Measurements from ENCODE around the gene UXT. TPM values are rescaled to one million over a fixed set of nuclear protein-coding genes. Genes with fewer than 3 reads are reported as not detected.

UXT gene
- polyA plus RNA-seq, 1 experiment, result 76.9 TPM

DNA sequence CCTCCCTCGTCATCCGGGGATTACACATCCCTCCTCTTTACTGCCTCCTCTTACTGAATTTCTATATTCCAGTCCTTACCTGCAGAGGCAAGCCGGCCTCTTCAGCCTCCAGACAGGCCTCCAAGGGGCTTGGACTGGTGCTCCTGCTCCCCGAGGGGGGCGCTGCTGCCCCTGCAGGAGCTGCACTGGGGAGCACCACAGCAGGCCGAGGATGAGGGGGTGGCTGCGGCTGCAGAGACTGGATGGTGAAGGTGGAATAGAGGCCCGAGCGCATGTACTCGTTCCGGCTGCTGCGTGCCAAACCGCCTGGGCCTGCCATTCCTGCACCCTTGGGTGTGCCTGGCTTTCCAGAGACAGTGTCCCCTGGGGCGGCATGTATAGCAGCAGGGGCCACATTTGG is 20.2 kb downstream of the UXT start:
- Histone ChIP-seq H3K4me3 (ENCODE audit: low read depth, low read length) (no peak overlapping the region), H3K27me3 (ENCODE audit: control insufficient read depth, insufficient read depth, low read length) (no peaks in the 10 kb centered on the region), H3K36me3 (ENCODE audit: control insufficient read depth, insufficient read depth, low read length) (peaks cover 3% of the 10 kb centered on the region)
- TF ChIP-seq, protein P1, sequence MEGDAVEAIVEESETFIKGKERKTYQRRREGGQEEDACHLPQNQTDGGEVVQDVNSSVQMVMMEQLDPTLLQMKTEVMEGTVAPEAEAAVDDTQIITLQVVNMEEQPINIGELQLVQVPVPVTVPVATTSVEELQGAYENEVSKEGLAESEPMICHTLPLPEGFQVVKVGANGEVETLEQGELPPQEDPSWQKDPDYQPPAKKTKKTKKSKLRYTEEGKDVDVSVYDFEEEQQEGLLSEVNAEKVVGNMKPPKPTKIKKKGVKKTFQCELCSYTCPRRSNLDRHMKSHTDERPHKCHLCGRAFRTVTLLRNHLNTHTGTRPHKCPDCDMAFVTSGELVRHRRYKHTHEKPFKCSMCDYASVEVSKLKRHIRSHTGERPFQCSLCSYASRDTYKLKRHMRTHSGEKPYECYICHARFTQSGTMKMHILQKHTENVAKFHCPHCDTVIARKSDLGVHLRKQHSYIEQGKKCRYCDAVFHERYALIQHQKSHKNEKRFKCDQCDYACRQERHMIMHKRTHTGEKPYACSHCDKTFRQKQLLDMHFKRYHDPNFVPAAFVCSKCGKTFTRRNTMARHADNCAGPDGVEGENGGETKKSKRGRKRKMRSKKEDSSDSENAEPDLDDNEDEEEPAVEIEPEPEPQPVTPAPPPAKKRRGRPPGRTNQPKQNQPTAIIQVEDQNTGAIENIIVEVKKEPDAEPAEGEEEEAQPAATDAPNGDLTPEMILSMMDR (IDR thresholded peaks at IDR 0.05; ENCODE audit: insufficient read depth, low read depth, low read length), result no peak
- CTCF ChIA-PET, result interaction anchor here (0.6 kb wide), 1 partner anchor 39 kb away, joined by 3 read pairs; no protein-coding TSS in a partner anchor
- POLR2A ChIA-PET, result no interaction called here
- no peak for DNase-seq (ENCODE audit: low read depth)

DNA sequence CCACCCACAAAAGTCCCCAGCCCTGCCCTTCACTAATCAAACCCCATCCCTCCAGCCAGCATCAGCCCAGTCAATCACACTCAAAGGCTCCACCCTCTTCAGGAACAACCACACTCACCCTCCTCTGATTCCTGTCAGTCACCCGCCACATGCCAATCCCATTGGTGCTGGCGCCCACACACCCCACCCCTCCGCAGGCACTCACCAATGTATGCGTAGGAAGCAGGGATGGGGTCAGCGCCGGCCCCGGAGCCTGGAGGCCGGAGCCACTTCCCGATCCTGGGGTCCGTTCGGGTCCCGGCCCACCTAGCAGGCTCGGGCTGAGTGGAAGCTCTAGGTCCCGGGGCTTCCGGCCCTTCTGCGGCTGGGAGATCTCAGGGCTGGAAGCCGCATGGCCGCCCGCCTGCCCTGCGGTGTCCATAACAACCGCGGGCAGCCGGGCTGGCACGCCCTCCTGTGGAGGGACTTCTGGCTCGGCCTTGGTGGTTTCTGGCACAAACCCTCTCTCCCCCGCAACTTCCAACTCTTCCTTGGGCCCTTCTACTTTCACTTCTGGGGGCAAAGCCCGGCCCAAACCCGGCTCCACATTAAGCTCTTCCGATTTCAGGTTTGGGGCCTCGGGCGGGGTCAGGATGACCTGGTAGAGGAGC is 21.3 kb downstream of the UXT start:
- POLR2A ChIA-PET, result no interaction called here
- H3K4me3 ChIP-seq (ENCODE audit: low read depth, low read length), result no peak overlapping the region
- TF ChIP-seq, protein P1 (IDR thresholded peaks at IDR 0.05; ENCODE audit: insufficient read depth, low read depth, low read length), result no peak
- no peak for DNase-seq (ENCODE audit: low read depth)
- H3K36me3 ChIP-seq (ENCODE audit: control insufficient read depth, insufficient read depth, low read length), result peaks cover 3% of the 10 kb centered on the region
- CTCF ChIA-PET, result no interaction called here
- no peaks in the 10 kb centered on the region for H3K27me3 ChIP-seq (ENCODE audit: control insufficient read depth, insufficient read depth, low read length)

DNA sequence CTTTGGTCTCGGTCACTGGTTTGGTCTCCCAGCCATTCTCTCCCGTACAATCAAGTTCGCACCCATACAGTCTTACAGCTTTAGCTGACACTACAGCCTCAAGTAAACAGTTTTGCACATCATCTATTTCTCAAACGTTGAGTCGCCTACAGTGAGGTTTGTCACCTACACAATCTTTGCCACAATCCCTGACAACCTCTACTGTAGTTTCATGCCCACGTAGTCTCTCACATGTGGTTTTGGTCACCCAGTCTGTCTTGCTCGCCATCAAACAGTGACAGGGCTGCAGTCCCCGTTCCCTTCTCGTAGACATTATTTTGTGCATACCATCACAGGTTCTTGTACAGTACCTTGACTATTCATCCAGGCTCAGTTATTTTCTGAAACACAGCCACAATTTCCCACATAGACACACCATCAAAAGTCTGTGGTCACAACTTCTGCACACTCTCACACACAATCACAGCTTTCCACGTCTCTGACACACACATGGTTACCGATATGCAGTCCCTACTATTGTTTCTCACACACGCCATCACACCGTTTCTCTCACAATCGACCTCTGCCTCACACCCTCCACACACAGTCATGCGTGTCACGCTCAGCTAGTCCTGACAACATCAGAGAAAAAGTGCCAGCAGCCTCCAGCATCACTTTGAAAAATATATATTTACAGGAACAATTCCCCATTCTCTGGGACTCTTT is 24.0 kb downstream of the UXT start:
- POLR2A ChIA-PET, result no interaction called here
- no peaks in the 10 kb centered on the region for H3K27me3 ChIP-seq (ENCODE audit: control insufficient read depth, insufficient read depth, low read length)
- peaks cover 3% of the 10 kb centered on the region for H3K36me3 ChIP-seq (ENCODE audit: control insufficient read depth, insufficient read depth, low read length)
- TF ChIP-seq, protein P1 (IDR thresholded peaks at IDR 0.05; ENCODE audit: insufficient read depth, low read depth, low read length), result no peak
- no peak for DNase-seq (ENCODE audit: low read depth)
- H3K4me3 ChIP-seq (ENCODE audit: low read depth, low read length), result no peak overlapping the region
- CTCF ChIA-PET, result interaction anchor here (2.8 kb wide), 1 partner anchor 9 kb away, joined by 7 read pairs; no protein-coding TSS in a partner anchor

DNA sequence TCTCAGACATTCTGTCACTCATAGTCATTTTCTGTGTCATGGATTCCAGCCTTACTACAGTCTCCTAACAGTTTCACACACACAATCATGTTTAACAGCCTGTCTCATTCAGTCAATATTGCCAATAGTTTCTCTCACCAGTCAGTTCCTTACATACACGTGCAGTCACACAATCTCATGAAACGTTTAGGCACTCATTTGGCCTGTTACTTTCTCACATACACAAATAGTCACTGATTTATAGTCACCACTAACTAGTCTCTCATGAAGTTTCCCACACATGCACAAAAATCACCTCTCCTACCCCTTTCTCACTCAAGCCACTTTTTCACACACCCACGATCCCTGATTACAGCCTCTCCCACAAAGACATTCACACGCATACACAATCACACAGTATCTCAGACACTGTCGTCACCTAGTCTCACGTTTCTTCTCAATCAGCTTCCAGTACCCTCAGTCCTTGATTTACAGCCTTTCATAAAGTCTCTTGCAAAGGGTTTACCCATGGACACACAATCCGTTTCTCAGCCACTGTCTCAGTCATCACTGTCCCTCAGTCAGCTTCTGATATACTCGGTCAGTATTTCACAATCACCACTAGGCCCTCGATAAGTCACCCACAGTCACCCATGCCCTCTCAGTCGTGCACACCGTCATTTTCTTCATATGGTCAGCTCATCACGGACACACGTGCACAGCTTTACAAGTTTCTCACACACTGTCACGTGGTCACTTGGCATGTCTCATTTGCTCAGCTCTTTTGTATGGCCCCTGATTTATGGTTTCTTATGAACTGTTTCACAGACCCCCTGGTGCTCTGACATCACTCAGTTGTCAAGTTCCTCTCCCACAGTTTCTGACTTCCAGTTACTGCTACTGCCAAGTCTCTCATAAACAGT is 25.0 kb downstream of the UXT start:
- POLR2A ChIA-PET, result no interaction called here
- CTCF ChIA-PET, result interaction anchor here (0.6 to 2.8 kb wide), 2 partner anchors 10 to 142 kb away, joined by 3 to 7 read pairs; no protein-coding TSS in a partner anchor
- DNase-seq (ENCODE audit: low read depth), result no peak

More for the DNA sequence above, 25.0 kb downstream of the UXT start:
- no peak overlapping the region for H3K4me3 ChIP-seq (ENCODE audit: low read depth, low read length)
- peaks cover 3% of the 10 kb centered on the region for H3K36me3 ChIP-seq (ENCODE audit: control insufficient read depth, insufficient read depth, low read length)
- no peaks in the 10 kb centered on the region for H3K27me3 ChIP-seq (ENCODE audit: control insufficient read depth, insufficient read depth, low read length)
- TF ChIP-seq, protein P1 (IDR thresholded peaks at IDR 0.05; ENCODE audit: insufficient read depth, low read depth, low read length), result no peak

All from BJ (cell line).